ENCODE data around the gene RITA1. TPM values are rescaled to one million over a fixed set of nuclear protein-coding genes. Genes with fewer than 3 reads are reported as not detected.
"Not testable (repeated sequence)": the region's sequence is repeated elsewhere in the genome, so short reads cannot be mapped to it uniquely, and the experiment has no call there.

Gene RITA1
- total and polyA plus RNA-seq, 2 experiments from 2014 or later = 20.0 to 40.4 TPM

DNA sequence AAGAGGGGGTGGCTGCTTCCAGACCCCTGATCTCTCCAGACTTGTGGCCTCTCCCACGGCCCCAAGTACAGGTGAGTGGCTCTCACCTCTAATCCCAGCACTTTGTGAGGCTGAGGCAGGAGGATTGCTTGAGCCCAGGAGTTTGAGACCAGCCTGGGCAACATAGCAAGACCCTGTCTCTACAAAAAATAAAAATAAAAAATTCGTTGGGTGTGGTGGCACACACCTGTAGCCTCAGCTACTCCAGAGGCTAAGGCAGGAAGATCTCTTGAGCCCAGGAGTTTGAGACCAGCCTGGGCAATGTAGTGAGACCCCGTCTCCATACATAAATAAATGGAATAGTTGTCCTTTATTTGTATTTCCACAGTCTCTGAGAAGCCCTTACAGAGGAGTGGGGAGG is 43.8 kb upstream of the RITA1 start:
- not testable (repeated sequence) for H3K4me1 ChIP-seq (ENCODE audit: insufficient read depth); H3F3A ChIP-seq (replicated peaks; ENCODE audit: low read depth); H2AFZ ChIP-seq; H3K4me2 ChIP-seq; H3K4me3 ChIP-seq; H3K9me2 ChIP-seq (ENCODE audit: insufficient read depth); H3K4me1 Mint-ChIP-seq; H3K9me3 Mint-ChIP-seq; H3K36me3 Mint-ChIP-seq (ENCODE audit: low read depth); H3K79me2 ChIP-seq (replicated peaks; ENCODE audit: insufficient read depth); H3K27me3 Mint-ChIP-seq (ENCODE audit: insufficient read depth, low read depth, poor library complexity); H3K27ac Mint-ChIP-seq; H3K27ac ChIP-seq (ENCODE audit: low read depth); ATAC-seq; H3K4me3 Mint-ChIP-seq; H3K27me3 ChIP-seq (ENCODE audit: insufficient read depth); DNase-seq (ENCODE audit: low spot score); H4K20me1 ChIP-seq (replicated peaks; ENCODE audit: insufficient read depth); H3K36me3 ChIP-seq (ENCODE audit: insufficient read depth)

DNA sequence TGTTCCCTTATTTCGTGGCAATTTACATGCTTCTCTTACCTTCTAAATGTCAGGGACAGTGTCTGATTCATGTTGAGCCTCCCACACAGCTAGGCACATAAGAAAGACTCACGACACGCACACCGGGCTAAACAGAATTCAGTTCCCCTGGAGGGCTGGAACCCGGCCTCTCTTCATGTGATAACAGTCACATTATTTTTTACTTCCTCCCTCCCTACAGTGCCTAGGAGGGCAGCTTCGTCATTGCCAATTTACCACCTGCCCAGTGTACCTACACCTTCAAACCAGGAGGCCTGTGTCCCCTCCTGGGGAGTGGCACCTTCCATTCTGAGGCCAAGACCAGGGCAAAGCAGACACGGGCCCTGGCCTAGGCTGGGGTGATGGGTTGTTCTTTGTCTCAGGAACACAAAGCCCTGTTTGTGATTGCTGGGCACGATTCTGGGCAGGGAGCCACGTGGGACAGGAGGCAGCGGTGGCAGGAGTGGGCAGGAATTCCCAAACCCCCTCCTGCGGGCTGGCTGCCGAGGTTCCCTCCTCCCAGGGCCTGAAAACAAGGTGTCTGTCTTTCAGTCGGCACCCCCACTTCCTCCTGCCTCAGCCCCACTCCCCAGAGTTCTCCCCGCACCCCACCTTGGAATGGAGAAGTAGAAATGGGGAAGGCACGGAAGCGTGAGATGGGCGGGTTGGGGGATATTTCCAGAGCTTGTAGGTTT is 43.2 kb upstream of the RITA1 start:
- peak overlapping the region; percentile 90 for H2AFZ ChIP-seq
- TF ChIP-seq, protein P1, sequence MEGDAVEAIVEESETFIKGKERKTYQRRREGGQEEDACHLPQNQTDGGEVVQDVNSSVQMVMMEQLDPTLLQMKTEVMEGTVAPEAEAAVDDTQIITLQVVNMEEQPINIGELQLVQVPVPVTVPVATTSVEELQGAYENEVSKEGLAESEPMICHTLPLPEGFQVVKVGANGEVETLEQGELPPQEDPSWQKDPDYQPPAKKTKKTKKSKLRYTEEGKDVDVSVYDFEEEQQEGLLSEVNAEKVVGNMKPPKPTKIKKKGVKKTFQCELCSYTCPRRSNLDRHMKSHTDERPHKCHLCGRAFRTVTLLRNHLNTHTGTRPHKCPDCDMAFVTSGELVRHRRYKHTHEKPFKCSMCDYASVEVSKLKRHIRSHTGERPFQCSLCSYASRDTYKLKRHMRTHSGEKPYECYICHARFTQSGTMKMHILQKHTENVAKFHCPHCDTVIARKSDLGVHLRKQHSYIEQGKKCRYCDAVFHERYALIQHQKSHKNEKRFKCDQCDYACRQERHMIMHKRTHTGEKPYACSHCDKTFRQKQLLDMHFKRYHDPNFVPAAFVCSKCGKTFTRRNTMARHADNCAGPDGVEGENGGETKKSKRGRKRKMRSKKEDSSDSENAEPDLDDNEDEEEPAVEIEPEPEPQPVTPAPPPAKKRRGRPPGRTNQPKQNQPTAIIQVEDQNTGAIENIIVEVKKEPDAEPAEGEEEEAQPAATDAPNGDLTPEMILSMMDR (conservative IDR thresholded peaks at IDR 0.05; ENCODE audit: low read depth in 2 of 2) = no peak
- TF ChIP-seq STAT1 (IDR thresholded peaks at IDR 0.05; ENCODE audit: unreplicated experiment) = no peak
- no peak for TF ChIP-seq EZH2phosphoT487 (IDR thresholded peaks at IDR 0.05; ENCODE audit: unreplicated experiment)
- TF ChIP-seq CREB1 (CRISPR knock-in tag; IDR thresholded peaks at IDR 0.05; ENCODE audit: low read depth) = no peak
- TF ChIP-seq, protein P2, sequence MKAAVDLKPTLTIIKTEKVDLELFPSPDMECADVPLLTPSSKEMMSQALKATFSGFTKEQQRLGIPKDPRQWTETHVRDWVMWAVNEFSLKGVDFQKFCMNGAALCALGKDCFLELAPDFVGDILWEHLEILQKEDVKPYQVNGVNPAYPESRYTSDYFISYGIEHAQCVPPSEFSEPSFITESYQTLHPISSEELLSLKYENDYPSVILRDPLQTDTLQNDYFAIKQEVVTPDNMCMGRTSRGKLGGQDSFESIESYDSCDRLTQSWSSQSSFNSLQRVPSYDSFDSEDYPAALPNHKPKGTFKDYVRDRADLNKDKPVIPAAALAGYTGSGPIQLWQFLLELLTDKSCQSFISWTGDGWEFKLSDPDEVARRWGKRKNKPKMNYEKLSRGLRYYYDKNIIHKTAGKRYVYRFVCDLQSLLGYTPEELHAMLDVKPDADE (IDR thresholded peaks at IDR 0.05) = no peak
- no peak for TF ChIP-seq ZNF331 (CRISPR knock-in tag; IDR thresholded peaks at IDR 0.05; ENCODE audit: low read depth)
- TF ChIP-seq ZNF114 (CRISPR knock-in tag; IDR thresholded peaks at IDR 0.05) = no peak
- no peak for TF ChIP-seq EZH2 (IDR thresholded peaks at IDR 0.05; ENCODE audit: low read depth, unreplicated experiment)
- no peak for TF ChIP-seq POLR2AphosphoS5 (IDR thresholded peaks at IDR 0.05; ENCODE audit: low read depth)
- no peak for TF ChIP-seq NANOG (IDR thresholded peaks at IDR 0.05; ENCODE audit: borderline replicate concordance)
- TF ChIP-seq JUNB (IDR thresholded peaks at IDR 0.05; ENCODE audit: unreplicated experiment) = no peak
- TF ChIP-seq, protein P3, sequence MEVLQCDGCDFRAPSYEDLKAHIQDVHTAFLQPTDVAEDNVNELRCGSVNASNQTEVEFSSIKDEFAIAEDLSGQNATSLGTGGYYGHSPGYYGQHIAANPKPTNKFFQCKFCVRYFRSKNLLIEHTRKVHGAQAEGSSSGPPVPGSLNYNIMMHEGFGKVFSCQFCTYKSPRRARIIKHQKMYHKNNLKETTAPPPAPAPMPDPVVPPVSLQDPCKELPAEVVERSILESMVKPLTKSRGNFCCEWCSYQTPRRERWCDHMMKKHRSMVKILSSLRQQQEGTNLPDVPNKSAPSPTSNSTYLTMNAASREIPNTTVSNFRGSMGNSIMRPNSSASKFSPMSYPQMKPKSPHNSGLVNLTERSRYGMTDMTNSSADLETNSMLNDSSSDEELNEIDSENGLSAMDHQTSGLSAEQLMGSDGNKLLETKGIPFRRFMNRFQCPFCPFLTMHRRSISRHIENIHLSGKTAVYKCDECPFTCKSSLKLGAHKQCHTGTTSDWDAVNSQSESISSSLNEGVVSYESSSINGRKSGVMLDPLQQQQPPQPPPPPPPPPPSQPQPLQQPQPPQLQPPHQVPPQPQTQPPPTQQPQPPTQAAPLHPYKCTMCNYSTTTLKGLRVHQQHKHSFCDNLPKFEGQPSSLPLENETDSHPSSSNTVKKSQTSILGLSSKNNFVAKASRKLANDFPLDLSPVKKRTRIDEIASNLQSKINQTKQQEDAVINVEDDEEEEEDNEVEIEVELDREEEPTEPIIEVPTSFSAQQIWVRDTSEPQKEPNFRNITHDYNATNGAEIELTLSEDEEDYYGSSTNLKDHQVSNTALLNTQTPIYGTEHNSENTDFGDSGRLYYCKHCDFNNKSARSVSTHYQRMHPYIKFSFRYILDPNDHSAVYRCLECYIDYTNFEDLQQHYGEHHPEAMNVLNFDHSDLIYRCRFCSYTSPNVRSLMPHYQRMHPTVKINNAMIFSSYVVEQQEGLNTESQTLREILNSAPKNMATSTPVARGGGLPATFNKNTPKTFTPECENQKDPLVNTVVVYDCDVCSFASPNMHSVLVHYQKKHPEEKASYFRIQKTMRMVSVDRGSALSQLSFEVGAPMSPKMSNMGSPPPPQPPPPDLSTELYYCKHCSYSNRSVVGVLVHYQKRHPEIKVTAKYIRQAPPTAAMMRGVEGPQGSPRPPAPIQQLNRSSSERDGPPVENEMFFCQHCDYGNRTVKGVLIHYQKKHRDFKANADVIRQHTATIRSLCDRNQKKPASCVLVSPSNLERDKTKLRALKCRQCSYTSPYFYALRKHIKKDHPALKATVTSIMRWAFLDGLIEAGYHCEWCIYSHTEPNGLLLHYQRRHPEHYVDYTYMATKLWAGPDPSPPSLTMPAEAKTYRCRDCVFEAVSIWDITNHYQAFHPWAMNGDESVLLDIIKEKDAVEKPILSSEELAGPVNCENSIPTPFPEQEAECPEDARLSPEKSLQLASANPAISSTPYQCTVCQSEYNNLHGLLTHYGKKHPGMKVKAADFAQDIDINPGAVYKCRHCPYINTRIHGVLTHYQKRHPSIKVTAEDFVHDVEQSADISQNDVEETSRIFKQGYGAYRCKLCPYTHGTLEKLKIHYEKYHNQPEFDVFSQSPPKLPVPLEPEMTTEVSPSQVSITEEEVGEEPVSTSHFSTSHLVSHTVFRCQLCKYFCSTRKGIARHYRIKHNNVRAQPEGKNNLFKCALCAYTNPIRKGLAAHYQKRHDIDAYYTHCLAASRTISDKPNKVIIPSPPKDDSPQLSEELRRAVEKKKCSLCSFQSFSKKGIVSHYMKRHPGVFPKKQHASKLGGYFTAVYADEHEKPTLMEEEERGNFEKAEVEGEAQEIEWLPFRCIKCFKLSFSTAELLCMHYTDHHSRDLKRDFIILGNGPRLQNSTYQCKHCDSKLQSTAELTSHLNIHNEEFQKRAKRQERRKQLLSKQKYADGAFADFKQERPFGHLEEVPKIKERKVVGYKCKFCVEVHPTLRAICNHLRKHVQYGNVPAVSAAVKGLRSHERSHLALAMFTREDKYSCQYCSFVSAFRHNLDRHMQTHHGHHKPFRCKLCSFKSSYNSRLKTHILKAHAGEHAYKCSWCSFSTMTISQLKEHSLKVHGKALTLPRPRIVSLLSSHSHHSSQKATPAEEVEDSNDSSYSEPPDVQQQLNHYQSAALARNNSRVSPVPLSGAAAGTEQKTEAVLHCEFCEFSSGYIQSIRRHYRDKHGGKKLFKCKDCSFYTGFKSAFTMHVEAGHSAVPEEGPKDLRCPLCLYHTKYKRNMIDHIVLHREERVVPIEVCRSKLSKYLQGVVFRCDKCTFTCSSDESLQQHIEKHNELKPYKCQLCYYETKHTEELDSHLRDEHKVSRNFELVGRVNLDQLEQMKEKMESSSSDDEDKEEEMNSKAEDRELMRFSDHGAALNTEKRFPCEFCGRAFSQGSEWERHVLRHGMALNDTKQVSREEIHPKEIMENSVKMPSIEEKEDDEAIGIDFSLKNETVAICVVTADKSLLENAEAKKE (CRISPR knock-in tag; IDR thresholded peaks at IDR 0.05) = no peak

More for the DNA sequence above, 43.2 kb upstream of the RITA1 start:
- H3K9me3 Mint-ChIP-seq = peaks cover 5% of the 10 kb centered on the region; the same call in 2 of the 3 replicates
- H3K4me3 ChIP-seq = no peak overlapping the region
- no peaks in the 10 kb centered on the region for H3K79me2 ChIP-seq (replicated peaks; ENCODE audit: insufficient read depth)
- H3K36me3 ChIP-seq (ENCODE audit: insufficient read depth) = no peaks in the 10 kb centered on the region
- no peaks in the 10 kb centered on the region for H3F3A ChIP-seq (replicated peaks; ENCODE audit: low read depth)
- no peak overlapping the region for H3K27ac ChIP-seq (ENCODE audit: low read depth)
- H3K9me2 ChIP-seq (ENCODE audit: insufficient read depth) = no peaks in the 10 kb centered on the region
- H3K36me3 Mint-ChIP-seq (ENCODE audit: low read depth) = peaks cover 3% of the 10 kb centered on the region; the same call in 1 of the 3 replicates
- H3K4me1 Mint-ChIP-seq = peaks cover 7% of the 10 kb centered on the region; the same call in 1 of the 3 replicates
- H3K27me3 ChIP-seq (ENCODE audit: insufficient read depth) = no peaks in the 10 kb centered on the region
- peaks cover 4% of the 10 kb centered on the region for H3K27me3 Mint-ChIP-seq (ENCODE audit: insufficient read depth, low read depth, poor library complexity)
- no peak overlapping the region for H3K4me2 ChIP-seq
- H4K20me1 ChIP-seq (replicated peaks; ENCODE audit: insufficient read depth) = no peaks in the 10 kb centered on the region
- DNase-seq (ENCODE audit: low spot score) (no peak), ATAC-seq (peak; percentile 34; the same call in 2 of the 3 replicates)
- no peak overlapping the region for H3K27ac Mint-ChIP-seq
- H3K4me3 Mint-ChIP-seq = no peak overlapping the region
- H3K4me1 ChIP-seq (ENCODE audit: insufficient read depth) = no peaks in the 10 kb centered on the region
